Measurements from ENCODE around the gene TTLL12.

The TTLL12 gene

DNA sequence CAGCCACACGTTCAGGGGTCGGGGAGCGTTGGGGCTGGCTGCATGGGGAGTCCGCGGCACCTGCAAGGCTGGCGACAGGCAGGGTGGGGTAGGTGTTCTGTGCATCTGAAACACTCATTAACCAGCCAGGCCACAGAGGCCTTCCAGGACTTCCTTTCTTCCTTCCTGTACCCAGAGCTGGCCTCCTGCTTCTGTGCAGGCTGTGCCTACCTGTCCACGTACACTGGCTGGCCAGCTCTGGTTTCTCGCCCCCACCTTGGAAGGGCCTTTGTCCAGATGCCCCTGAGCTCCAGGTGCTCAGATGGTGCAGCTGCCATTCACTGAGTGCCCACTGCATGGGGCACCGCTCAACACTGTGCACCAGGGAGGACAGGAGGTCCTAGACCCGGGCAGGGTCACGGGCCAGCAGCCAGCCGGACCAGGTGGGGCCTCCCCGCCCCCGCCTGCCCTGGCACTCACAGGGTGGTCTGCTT lies 15.9 kb downstream of the TTLL12 start:
- DNase-seq: no peak

DNA sequence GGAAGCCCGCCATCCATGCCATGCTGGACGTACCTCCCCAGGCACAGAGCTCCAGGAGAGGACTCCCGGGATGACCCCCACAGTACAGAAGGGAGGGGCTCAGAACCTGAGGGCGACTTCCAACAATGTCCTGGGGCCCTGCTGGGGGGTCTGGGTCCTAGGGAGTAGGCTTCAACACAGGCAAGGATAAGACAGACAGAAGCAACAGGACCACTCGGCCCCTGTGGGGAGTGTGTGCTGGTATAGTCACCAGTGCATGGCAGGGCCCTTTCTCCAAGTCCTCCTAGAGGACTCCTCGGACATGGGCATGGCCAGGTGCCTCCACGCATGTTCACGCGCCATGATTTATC lies 16.8 kb downstream of the TTLL12 start:
- no peak for DNase-seq

DNA sequence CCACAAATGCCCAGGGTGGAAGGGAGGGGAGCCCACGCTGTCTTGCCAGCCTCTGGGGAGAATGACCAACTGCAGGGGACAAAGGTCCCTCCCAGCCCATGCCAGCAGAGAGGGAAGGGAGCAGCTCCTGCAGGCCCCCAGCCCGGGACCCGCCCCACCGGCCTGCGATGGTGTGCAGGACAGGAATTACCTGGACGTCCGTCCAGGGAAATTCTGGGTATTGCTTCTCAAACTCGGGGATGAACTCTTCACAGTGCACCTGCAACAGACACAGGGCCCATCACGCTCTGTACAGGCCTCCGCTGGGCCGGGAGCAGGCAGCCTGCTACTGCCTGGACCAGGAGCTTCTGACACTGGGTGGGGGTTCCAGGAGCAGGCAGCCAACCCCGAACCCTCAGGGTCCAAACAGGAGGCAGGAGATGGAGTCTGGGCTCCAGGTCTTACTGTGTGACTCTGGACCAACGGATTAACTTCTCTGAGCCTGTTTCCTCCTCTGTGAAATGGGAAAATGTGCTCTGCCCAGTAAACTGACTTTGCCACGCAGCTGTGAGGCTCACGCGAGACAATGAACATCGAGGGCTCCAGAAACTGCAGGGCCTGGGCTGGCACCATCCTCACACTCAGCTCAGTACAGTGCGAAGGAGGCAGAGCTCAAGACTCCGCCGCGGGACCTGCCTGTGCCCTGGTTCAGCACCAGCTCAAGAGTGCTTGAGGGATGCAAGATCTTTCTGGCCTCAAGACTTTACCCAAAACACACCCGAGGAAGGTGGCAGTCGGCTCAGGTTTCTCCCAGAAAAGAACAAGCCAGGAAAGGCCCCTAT lies 17.4 kb downstream of the TTLL12 start:
- no peak for DNase-seq

DNA sequence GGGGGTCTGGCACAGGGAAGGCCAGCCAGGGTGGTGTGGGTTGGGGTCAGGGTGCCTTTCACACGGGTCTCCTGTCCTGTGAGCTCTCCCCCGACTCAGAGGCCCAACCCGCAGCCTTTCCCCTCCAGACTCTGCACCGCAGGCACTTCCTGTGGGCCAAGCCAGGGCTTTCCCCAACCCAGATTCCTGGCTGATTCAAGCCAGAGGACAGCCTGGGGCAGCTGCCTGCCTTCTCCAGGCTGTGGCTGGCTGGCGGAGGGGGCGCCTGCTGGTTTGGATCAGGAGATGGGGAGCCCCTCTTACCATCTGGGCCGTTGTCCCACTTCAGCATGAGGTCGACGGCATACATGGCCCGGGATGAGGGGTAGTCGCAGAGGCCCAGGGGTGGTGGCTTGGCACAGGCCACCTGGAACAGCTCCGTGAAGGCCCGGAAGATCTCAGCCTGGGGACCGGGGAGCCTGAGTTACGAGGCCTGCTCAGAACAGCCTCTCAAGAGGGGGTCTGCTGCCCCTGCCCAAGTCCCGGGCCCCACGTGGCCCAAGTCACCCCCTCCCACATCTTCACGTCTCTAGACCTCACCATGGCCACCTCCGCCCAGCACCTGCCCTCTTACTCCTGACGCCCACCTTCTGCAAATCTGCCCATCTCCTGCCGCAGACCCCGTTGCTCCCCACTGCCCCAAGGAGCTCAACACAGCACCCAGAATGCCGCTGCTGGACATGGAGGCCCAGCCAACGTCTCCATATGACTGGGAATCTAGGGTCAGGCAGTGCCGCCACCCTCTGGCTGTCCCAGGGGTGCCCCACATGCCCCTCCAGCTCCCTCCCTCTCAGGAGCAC lies 18.2 kb downstream of the TTLL12 start:
- peak; percentile 49 for DNase-seq

DNA sequence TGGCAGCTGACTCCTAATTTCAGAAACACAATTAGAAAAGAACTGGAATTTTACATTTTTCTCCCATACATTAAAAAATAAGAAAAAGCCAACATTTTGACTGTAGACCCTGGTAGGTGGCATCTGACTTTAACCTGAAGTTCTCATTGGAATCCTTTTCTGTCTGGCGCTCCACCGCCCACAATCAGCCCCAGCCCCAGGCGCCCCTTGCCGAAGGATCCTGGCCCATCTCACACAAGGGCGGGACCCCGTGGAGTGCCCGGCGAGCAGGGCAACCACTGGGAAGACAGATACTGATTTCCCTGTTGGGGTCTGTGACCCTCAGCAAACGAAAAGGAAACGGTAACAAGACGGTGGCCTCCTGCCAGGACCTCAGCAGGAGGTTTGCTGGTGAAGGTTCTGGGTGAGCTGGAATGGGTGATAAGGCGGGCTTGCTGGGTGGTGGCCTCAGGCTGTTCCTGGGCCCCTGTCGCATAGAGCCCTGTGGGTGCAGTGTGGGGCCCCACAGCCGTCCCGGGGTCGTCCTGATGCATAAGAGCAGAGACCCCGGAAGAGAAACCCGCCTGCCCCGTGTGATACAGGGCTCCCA lies 19.8 kb downstream of the TTLL12 start:
- DNase-seq: no peak

DNA sequence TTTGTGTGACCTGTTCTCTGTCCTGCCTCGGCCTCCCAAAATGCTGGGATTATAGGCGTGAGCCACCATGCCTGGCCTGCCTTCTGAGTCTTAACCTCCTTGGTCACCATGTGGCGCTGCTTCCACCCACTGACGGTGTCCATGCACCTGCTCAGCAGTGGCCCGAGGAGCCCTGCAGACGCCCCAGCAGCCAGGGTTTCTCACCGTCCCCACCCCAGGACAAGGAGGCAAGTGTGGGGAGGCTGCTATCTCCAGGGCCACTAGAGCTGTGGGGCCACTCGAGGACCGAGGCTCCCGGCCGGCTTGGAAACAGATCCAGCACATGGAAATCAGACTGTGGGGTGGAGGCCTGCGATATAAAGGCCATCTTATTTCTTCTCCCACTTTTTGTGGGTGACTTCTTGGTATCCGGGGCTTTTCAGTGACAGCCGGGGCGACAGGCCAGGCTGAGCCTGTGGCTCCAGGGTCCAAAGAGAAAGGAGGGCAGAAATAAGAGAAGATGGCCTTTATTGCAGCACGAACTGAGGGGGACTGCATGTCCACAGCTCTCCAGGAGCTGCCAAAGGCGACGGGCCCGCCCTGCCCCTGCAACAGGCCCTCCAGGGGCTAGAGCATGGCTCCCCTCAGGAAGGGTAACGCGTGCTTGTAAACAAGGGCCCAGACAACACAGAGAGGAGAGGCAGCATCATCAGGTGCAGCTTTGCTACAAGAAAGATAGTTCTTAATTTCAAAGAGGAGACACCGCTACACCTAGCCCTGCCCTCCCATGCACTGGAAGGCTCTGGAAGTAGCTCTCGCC lies 20.6 kb downstream of the TTLL12 start:
- no peak for DNase-seq

DNA sequence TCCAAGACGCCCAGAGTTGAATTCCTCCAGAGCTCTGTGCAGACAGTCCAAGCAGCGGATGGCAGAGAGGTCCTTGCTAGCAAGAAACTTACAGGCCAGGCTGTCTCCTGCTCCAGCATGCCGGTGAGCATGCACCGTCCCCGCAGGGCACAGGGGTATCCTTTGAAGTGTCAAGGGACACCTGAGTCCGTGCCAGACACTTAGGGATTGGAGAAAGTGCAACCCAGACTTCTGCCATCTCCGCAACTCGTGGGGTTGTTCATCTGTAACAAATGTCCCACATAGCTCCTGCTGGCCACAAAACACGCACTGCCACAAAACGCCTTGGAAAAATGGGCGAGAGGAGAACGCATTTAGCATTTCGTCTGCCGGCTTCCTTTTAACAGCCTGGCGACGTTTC lies 22.3 kb downstream of the TTLL12 start:
- no peak for DNase-seq

DNA sequence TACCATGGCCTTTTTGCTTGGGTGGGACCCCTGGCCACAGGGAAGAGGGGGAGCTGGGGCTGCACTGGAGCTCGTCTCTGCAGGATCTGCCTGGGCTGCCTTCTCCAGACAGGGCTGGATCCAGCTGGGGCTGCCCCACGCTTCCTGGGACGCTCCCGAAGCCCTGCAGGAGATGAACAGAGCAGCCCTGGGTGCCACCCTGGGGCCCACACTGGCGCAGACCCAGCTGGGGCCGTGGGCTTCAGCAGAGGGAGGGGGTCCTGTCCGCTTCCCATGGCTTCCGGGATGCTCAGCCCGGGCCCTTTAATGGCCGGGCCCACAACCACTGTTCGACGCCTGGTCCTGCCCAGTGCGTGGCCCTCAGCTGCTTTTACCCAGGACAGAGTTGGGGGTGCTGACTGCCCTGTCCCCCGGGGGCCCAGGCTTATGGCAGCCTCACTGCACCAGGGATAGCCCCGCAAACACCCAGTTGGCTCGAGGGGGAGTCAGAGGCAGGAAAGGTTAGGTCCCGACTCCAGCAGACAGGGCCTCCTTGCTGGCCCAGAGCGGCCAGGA lies 23.6 kb downstream of the TTLL12 start:
- DNase-seq: no peak

DNA sequence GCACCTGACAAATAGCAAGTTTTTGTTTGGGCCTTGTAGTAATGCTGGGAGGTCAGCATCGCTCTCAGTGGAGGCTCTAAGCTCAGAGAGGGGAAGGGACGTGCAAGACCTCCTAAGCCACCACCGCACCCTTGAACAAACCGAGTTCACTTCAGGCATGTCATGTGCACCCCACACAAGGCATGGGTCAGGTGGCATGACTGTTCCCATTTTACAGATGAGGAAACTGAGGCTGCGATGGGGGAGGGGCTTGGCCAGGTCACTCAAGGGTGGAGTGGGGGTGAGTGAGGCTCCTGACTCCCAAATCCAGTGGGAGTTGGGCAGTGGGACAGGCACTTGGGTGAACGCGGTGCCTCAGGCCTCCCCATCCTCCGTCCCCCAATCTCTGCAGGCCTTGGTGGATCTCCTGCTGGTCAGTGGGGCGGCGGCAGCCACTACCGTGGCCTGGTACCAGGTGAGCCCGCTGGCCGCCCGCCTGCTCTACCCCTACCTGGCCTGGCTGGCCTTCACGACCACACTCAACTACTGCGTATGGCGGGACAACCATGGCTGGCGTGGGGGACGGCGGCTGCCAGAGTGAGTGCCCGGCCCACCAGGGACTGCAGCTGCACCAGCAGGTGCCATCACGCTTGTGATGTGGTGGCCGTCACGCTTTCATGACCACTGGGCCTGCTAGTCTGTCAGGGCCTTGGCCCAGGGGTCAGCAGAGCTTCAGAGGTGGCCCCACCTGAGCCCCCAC lies 24.4 kb downstream of the TTLL12 start:
- no peak for DNase-seq

DNA sequence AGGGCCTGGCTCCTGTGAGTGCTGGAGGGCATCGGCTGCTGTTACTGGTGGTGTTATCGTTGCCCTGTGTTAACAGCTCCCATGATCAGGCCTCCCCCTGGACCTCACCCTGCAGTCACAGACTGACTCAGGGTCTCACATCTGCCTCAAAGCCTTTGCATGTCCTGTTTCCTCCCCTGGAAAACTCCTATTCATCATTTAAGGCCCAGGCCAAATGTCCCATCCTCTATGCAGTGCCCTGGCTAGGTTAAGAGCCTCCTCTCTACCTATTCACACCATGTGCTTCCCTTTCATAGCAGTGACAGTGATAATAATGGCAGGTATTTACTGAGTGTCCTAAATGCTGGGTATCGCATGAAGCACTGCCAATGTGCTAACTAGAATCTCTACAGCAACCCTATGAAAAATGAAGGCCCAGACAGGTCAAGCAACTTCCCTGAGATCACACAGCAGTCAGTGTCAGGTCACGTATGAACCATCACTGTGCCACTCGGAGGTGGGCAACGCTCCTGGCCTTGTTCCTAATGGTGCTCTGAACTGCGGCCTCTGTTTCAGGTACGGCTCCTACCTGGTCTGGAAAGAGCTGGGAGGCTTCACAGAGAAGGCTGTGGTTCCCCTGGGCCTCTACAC lies 26.3 kb downstream of the TTLL12 start:
- DNase-seq: no peak

DNA sequence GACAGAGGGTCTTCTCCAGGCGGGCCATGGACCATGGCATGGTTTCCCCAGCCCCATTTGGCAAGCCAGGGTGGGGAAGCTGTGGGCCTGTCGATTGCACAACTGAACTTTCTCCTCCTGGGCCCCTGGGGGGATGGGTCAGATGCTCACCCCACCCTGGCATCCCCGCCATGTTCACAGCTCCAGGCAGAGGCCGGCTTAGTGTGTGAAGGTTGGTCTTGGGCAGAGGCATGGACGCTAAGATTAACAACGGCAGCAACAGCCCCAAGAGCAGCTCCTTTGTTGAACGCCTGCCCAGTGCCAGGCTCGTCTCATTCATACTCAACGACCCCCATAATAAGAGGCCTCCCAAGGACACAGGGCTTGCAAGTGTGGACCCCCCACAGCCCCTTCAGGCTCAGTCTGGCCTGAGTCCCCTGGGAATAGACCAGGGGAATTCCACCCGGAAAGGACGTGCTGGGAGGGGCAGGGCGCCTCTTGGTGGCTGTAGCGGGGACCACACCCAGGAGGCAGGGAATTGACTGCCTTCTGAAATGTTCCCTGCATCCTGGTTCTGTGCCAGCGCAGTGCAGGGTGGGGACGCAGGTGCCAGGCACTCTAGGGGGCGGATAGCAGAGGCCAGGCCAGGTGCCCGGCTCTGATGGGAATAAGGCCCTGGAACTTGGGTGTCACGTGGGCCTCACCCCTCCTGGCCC lies 27.3 kb downstream of the TTLL12 start:
- DNase-seq: no peak

DNA sequence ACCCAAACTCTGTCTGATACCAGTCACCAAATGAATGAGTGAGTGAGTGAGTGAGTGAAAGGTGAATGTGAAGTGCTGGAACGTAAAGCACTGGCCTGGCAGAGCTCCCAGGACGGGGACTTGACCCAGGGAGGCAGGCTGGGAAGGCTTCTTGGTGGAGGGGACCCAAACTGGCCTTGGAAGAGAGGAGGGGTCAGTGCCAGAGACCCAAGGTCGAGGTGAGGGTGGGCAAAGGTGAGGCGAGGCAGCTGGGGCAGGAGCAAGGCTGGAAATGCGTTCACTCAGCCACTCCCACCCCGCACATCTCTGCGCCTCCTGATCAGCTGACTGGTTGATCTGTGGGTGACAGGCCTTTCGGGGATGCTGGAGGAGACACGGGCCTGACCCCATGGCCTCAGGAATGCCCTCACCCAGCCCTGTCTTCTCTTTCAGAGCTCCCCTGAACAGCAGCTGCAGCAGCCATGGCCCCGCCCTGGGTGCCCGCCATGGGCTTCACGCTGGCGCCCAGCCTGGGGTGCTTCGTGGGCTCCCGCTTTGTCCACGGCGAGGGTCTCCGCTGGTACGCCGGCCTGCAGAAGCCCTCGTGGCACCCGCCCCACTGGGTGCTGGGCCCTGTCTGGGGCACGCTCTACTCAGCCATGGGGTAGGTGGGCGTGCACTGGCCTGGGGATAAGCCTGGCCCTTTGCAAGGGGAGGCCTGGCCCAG lies 28.0 kb downstream of the TTLL12 start:
- no peak for DNase-seq

DNA sequence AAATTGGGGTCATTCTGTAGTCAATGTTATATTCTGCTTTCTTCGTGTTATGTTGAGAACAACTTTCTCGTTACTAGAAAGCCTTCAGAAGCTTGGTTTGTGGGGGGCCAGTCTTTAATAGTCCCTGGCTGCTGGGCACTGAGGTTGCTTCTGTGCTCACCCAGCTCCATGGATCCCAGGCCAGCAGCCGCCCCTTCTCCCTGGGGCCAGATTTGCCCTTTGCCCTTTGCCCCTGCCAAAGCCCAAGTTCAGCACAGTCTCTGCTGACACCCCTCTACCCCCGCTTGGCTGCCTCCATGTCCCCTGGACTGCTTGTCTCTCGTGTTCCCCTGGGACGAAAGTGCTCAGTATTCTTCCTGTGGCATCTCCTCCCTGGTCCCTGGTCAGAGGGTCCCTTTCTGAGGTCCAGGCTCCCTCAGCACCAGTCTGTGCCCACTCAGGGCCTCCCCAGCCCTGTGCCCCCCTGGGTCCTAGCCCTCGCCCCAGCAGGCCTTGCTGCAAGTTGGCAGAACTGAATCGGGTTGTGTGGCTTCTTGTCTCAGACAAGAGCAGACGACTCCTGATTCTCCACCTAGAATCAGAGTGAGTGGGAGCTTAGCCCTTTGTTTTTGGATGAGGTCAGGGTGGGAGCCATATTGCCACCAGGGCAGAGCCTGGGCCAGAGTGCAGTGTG lies 28.9 kb downstream of the TTLL12 start:
- no peak for DNase-seq

DNA sequence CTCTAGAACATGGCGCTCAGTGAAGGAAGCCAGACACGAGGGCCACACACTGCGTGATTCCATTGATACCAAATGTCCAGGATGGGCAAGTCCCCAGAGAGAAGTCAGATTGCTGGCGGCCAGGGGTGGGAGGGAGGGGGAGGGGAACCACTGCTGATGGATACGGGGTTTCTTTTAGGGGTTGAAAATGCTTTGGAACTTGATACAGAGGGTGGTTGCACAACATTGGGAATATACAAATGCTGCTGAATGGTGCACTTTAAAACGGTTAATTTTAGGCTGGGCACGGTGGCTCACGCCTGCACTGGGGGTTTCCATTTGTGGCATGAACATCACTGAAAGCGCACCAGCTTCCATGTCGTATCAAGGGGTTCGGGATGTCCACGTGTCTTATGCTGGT lies 30.5 kb downstream of the TTLL12 start:
- no peak for DNase-seq

DNA sequence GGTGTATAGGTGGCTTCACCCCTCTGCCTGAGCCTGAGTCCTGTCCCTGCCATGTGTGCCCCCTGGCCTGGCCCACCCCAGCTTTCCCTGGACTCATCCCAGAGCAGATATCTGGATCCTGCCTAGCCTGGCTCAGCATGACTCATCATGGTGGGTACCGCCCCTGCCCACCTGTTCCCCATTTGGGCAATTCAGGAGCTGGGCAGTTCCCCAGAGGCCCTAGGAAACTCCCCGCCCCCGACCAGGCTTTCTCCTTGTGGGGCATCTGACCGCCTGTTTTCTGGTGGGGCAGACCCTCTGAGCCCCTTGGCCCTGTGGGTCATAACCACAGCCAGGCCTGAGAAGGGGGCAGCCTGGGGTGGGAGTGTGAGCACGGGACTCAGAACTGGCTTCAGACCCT lies 31.1 kb downstream of the TTLL12 start:
- DNase-seq: no peak

DNA sequence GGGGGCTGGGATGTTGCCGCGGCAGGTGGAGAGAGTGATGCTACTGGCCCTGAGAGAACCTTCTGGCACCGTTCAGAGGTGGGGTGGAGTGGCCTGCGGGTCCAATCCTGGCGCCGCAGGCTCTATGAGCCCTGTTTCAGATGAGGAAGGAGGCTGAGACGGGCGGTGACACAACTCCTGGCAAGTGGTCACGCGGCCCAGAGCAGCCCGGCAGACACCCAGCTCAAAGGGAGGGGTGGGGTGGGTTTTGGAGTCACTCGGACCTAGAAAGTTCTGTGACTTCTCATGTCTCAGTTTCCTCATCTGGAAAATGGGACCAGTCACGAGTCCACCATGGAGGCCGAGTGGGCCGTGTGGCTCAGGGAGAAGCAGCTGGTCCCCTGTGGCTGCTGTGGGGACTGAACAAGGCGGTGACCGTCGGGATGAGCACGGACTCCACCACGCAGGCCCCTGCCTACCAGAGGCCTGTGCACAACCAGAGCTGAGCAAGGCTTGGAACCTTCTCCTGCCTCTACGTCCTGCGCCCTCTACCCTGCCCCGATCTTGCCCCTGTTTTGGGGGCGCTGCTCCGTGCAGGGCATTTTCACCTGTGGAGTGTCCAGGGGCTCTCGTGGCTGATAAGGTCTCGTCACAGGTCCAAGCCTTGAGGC lies 31.9 kb downstream of the TTLL12 start:
- DNase-seq: no peak

DNA sequence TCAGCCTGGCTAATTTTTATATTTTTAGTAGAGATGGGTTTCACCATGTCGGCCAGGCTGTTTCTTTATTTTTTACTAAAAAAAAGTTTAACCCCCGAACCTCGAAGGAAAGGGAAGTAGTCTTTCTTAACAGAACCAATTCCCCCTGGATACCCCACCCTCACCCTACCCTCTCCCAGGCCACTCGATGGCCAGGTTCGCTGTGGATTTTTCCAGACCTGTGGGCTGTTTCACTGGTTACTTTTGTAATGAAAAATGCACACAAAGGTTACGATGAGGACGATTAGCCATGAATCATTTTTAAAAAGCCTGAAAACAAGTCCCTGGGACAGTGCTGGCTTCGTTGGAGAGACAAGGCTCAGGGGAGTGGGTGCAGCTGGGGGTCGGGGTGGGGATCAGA lies 33.0 kb downstream of the TTLL12 start:
- DNase-seq: no peak

DNA sequence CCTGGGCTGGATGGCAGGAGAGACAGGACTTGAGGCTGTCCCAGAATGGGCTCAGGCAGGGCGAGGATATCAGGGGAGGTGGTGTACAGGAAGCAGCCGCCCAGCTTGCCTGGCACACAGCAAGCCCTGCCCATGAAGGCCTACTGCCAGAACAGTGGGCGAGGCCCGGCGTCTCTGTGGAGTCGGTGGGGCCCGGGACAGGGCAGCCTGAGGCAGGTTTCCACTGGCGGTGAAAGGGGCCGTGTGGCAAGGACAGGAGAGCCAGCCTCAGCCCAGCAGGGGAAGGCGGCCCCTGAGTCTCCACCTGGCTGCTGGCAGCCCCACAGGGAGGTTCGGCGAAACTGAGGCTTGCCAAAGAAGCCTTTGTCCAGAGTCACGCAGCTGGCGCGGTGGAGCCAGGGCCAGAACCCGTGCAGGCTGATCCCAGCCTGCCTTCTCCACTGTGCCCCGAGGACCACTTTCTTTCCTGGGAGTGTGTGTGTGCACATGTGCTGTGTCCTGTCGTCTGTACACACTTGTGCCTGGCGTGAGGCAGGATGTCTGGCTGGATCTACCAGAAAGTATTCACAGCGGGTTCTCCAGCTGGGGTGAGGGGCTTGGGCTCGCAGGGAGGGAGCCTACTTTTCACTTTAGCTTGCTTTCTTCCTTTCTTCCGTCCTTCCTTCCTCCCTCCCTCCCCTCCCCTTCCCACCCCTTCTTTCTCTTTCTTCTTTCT lies 34.4 kb downstream of the TTLL12 start:
- DNase-seq: peak; percentile 35
